ENCODE data around the gene LIG4.

LIG4 gene

GRCh38 chr13:108185223-108185622, 30.1 kb downstream of the LIG4 start:
- H3K4me3 ChIP-seq (ENCODE audit: severe bottlenecking), result no peak overlapping the region
- H3K9me3 ChIP-seq (ENCODE audit: severe bottlenecking), result no peaks in the 10 kb centered on the region
- H3K36me3 ChIP-seq (ENCODE audit: low read depth), result no peaks in the 10 kb centered on the region
- no peak for ATAC-seq (ENCODE audit: low read depth)
- no peak for DNase-seq (ENCODE audit: low spot score)
- no peaks in the 10 kb centered on the region for H3K4me1 ChIP-seq (ENCODE audit: insufficient read depth, poor library complexity, severe bottlenecking)
- H3K27ac ChIP-seq (ENCODE audit: poor library complexity, severe bottlenecking), result no peak overlapping the region
- no peaks in the 10 kb centered on the region for H3K27me3 ChIP-seq (ENCODE audit: insufficient read depth, poor library complexity, severe bottlenecking)
- no peak for TF ChIP-seq CTCF (IDR thresholded peaks at IDR 0.05; ENCODE audit: poor library complexity, severe bottlenecking)

- Histone ChIP-seq H3K9me3 (ENCODE audit: severe bottlenecking) (no peaks in the 10 kb centered on the region), H3K27me3 (ENCODE audit: insufficient read depth, poor library complexity, severe bottlenecking) (no peaks in the 10 kb centered on the region), H3K4me1 (ENCODE audit: insufficient read depth, poor library complexity, severe bottlenecking) (no peaks in the 10 kb centered on the region), H3K36me3 (ENCODE audit: low read depth) (no peaks in the 10 kb centered on the region), H3K27ac (ENCODE audit: poor library complexity, severe bottlenecking) (no peak overlapping the region), H3K4me3 (ENCODE audit: severe bottlenecking) (no peak overlapping the region)
- no peak for DNase-seq (ENCODE audit: low spot score)
- no peak for ATAC-seq (ENCODE audit: low read depth)
- no peak for TF ChIP-seq CTCF (IDR thresholded peaks at IDR 0.05; ENCODE audit: poor library complexity, severe bottlenecking)
Measured at GRCh38 chr13:108182652-108183051, 32.7 kb downstream of the LIG4 start.

- Histone ChIP-seq H3K9me3 (ENCODE audit: severe bottlenecking) (no peaks in the 10 kb centered on the region), H3K36me3 (ENCODE audit: low read depth) (no peaks in the 10 kb centered on the region), H3K27me3 (ENCODE audit: insufficient read depth, poor library complexity, severe bottlenecking) (no peaks in the 10 kb centered on the region), H3K4me3 (ENCODE audit: severe bottlenecking) (no peak overlapping the region), H3K27ac (ENCODE audit: poor library complexity, severe bottlenecking) (no peak overlapping the region), H3K4me1 (ENCODE audit: insufficient read depth, poor library complexity, severe bottlenecking) (no peaks in the 10 kb centered on the region)
- no peak for ATAC-seq (ENCODE audit: low read depth)
- no peak for TF ChIP-seq CTCF (IDR thresholded peaks at IDR 0.05; ENCODE audit: poor library complexity, severe bottlenecking)
- DNase-seq (ENCODE audit: low spot score), result no peak
Measured at GRCh38 chr13:108178078-108178477, 37.3 kb downstream of the LIG4 start.

GRCh38 chr13:108176685-108177274, 38.6 kb downstream of the LIG4 start:
- ATAC-seq (ENCODE audit: low read depth) (no peak), DNase-seq (ENCODE audit: low spot score) (no peak)
- H3K36me3 ChIP-seq (ENCODE audit: low read depth), result no peaks in the 10 kb centered on the region
- no peak overlapping the region for H3K4me3 ChIP-seq (ENCODE audit: severe bottlenecking)
- H3K27me3 ChIP-seq (ENCODE audit: insufficient read depth, poor library complexity, severe bottlenecking), result no peaks in the 10 kb centered on the region
- no peaks in the 10 kb centered on the region for H3K4me1 ChIP-seq (ENCODE audit: insufficient read depth, poor library complexity, severe bottlenecking)
- peak; percentile 74 for TF ChIP-seq CTCF (IDR thresholded peaks at IDR 0.05; ENCODE audit: poor library complexity, severe bottlenecking)
- no peaks in the 10 kb centered on the region for H3K9me3 ChIP-seq (ENCODE audit: severe bottlenecking)
- H3K27ac ChIP-seq (ENCODE audit: poor library complexity, severe bottlenecking), result no peak overlapping the region

GRCh38 chr13:108168929-108169328, 46.4 kb downstream of the LIG4 start:
- TF ChIP-seq CTCF (IDR thresholded peaks at IDR 0.05; ENCODE audit: poor library complexity, severe bottlenecking), result no peak
- no peak for ATAC-seq (ENCODE audit: low read depth)

More at GRCh38 chr13:108168929-108169328, 46.4 kb downstream of the LIG4 start:
- no peaks in the 10 kb centered on the region for H3K4me1 ChIP-seq (ENCODE audit: insufficient read depth, poor library complexity, severe bottlenecking)
- H3K4me3 ChIP-seq (ENCODE audit: severe bottlenecking), result no peak overlapping the region
- H3K27me3 ChIP-seq (ENCODE audit: insufficient read depth, poor library complexity, severe bottlenecking), result no peaks in the 10 kb centered on the region
- no peak overlapping the region for H3K27ac ChIP-seq (ENCODE audit: poor library complexity, severe bottlenecking)
- H3K9me3 ChIP-seq (ENCODE audit: severe bottlenecking), result no peaks in the 10 kb centered on the region
- no peaks in the 10 kb centered on the region for H3K36me3 ChIP-seq (ENCODE audit: low read depth)
- DNase-seq (ENCODE audit: low spot score), result no peak

All from RWPE2 (cell line).